COLO829 (cell line): Measurements from ENCODE around the gene SLC22A23.
"Not testable (repeated sequence)": the region's sequence is repeated elsewhere in the genome, so short reads cannot be mapped to it uniquely, and the experiment has no call there.

Source experiments
- DNase-seq: peaks from one replicate; pipeline ENCODE4 v3.0.0; 2012; ENCODE audit warnings: low spot score

The SLC22A23 gene

GRCh38 chr6:3384241-3385143 lies 72.4 kb downstream of the SLC22A23 start:
- no peak for DNase-seq

DNA sequence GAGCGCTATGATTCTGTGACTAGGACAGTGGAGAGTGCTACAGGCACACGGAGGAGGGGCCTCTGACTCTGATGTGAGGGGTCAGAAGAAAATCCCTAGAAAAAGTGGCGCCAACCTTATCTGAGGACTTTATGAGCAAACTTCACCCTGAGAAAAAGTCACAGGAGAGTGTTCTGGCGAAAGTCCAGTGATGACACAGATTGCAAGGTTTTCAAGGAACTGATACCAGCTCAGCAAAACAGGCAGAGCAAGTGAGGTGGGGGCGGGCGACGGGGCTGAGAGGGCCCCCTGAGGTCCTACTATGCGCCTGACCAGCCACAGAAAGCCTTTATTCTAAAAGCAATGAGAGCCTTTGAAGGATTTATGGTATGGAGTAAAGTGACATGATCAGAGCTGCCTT lies 73.3 kb downstream of the SLC22A23 start:
- no peak for DNase-seq

DNA sequence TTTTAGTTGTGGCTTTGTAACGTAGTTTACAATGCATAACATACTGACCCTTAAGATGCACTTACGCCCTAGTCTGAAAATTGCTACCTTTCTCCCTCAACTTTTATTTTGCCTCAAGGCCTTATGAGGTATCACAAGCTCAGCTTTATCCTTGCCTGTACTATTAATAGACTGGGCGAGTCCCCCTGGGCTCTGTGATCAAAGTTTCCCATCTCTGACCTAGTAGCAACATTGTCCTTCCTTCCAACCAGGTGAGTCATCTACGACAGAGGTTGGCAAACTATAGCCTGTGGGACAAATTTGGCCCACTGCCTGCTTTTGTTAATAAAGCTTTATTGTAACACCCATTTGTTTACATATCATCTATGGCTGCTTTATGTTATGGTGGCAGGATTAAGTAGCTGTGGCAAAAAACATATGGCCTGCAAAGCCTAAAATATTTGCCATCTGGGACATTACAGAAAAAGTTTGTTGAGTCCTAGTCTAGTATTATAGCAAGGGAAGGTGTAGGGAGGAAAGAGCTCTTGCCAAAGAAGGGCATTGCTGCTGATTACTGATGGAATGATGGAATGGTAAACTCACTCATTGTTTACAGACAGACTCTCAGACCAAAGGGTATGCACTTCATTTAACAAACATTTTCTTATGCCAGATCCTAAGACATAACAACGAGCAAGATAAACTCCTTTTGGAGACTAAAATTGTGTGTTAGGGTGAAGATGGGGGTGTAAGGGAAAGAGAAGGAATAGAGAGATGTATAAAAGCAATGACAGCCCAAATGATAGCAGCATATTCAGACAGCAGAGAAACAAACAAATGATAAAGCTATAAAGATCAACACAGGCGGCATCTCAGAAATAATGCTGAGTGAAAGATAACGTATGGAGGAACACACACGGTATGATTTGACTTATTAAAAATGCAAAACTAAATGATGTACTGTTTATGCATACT lies 74.2 kb downstream of the SLC22A23 start:
- DNase-seq: no peak

DNA sequence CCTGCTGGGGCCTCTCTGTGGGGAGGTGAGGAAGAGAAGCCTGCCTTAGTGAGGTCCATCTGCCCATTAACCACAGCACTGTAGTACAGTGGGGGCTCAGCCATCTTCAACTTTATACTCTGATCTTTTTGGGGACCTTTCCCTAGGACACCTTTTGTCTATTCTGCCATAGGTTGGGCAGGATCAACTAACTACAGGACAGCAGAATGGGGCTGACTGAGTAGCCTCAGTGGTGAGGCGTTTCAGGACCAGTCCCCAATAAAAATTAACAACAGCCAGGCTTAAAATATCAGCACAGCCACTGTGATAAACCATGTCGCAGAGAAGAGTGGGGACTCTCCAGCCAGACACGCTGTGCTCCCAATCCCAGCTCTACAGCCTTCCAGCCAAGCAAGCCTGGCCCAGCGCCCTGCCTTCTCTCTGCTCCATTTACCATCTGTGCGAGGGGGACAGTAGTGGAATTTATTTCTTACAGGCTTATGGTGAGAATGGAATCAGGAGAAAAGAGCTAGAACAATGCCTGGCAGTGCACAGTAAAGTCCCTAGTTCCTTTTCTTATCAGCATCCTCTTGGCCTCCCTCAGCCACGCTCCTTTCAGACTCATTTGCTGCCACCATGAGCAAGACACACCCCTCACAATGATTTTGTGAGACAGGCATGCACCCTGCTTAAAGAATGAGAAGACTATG lies 75.5 kb downstream of the SLC22A23 start:
- DNase-seq: no peak

DNA sequence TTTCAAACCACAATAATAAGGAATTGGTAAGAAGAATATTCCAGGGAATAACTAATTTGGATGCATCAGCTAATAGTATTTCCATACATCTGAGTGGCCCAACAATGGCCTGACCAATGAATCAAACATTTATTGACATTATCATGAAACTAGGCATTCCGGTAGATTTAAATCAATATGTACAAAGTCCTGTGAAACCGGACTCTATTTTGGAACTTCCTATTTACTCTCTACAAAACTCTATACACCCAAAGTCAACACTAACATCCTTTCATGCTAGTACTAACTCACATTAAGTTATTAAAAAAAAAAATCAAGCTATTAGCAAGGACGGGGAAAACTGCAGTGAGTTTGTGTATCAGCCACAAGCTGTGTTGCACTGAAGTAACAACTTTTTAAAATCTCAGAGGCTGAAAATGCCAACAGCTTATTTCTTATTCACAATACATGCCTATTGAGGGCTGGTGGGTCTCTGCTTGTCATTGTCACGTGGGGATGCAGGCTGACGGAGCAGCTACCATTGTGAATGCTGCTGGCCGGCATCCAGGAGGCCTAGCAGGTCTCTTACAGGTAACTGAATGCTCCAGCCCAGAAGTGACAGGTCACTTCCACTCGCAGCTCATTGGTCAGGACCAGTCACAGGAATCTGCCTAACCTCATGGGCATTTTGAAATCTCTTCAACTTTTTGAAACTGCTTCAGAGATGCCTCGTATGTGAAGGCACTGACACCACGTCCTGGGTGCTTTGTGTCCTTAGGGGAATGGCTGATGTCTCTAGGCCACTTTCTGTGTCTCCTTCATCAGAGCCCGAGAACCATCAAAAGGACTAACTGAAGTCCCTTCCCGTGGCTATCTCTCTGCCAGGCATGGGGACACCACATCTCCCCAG lies 76.3 kb downstream of the SLC22A23 start:
- DNase-seq: no peak

DNA sequence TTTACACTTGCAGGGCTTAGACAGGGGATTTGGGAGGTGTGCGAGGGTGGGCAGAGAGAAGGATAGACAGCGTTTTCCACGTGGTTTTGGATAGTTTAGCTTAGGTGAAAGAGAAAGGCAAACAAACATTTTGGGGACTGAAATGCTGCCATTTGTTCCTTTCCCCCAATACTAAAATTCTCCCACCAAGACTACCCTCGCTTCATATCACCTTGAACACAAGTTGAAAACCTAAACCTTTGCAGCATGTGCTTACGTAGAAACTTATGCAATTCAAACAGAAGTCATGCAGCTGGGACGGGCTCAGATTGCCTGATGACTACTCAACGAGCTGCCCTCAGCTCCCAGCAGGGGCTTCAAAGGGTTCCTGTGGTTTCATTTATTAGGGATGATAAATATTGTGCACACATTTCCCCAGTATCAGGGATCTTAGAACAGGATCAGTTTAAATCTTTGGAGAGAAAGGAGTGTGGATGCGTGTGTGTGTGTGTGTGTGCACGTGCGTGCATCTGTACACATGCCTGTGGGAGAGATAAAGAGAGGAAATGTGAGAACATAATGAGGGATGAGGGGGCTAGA lies 77.3 kb downstream of the SLC22A23 start:
- no peak for DNase-seq

DNA sequence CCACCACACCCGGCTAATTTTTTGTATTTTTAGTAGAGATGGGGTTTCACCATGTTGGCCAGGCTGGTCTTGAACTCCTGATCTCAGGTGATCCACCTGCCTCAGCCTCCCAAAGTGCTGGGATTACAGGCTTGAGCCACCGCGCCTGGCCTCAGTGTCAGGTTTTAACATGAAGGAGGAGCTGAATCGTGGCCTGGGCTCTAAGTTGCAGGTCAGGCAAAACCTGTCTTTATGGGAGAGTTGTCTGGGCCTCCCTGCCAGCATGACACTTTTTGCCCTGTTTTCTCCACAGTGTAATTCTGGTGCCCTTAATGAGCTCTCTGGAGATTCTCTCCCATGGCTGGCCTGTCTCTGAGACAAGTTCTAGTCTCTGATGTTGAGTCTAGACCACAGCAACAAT lies 78.0 kb downstream of the SLC22A23 start:
- DNase-seq: not testable (repeated sequence)

- not testable (repeated sequence) for DNase-seq
Observed at GRCh38 chr6:3378398-3378782, 78.5 kb downstream of the SLC22A23 start.

GRCh38 chr6:3377536-3378397 lies 79.1 kb downstream of the SLC22A23 start:
- DNase-seq: no peak

- DNase-seq: no peak
Observed at GRCh38 chr6:3376893-3377535, 79.8 kb downstream of the SLC22A23 start.

- DNase-seq: peak; percentile 68
Observed at GRCh38 chr6:3376064-3376463, 80.8 kb downstream of the SLC22A23 start.

DNA sequence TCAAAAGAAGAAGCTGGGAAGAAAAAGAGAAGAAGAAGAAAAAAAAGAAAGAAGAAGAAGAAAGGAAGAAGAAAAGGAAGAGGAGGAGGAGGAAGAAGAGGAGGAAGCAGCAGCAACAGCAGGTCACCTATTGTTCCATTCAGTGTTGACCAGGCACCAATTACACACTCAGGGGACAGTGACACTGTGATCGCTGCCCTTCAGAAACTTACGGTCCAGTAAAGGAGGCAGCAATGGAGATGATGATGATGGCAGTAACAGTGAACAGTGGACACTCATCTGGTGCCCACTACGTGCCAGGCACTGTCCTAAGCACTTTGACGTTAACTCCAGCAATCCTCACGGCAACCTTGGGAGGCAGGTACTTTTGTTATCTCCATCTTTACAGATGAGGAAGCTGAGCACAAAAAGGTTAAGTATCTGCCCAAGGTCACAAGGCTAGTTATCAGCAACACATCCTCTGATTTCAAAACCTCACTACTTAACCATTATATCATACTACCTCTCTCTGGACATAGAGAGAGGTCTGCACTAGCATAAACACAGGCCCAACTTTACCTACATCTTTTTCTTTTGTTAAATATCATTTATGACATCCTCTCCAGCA lies 83.2 kb downstream of the SLC22A23 start:
- DNase-seq: no peak

DNA sequence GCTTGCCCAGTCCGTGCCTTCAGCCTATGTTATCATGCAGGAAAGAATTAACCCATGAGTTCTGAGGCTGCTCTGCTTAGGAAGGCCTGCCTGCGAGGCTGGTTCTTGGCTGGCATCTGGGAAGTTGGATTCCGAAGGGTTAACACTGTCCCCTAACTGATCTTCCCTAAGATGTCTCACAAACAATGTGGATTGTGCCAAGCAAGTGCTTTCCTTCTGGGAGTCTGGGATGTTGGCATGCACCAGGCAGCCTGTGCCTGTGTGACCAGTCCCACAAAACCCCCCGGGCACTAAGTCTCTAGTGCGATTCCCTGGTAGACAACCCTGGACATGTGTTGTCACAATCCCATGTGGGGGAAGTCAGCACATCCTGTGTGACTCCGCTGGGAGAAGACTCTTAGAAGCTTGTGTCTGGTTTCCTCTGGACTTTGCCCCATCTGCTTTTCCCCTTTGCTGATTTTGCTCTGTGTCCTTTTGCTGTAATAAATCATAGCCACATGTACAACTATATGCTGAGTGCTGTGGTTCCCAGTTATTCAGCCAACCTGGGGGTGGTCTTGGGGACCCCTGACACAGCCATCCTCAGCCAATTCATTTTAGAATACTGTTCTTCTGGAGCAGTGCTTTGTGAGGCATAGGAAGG lies 83.8 kb downstream of the SLC22A23 start:
- DNase-seq: no peak

DNA sequence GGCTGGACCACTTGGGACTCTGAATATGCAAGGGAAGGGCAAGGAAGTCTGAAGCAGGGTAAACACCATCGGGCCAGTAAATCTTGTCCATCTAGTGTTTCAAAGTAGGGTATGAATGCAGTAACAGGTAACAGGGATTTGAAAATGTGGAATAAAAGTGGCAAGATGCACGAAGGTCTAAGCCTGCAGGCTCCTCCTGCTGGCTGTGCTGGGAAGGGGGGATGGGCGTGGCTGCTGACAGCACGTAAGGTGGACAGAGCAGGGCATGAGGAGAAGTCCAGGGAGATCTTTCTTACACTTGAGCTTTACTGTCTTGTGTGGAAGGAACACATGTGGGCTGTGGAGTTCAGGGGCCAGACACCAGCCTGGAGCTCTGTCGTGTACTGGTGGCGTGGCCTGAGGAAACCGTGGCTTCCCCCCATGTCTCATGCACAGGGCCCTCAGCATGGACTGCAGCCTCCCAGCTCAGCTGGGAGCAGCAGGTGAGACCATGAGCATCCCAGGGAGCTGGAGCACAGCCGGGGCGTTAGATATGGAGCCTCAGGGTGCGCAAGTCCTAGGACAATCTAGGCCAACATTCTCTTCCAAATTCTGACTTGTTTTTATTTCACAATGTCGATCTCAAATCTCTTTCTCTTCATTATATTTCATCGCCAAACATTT lies 84.5 kb downstream of the SLC22A23 start:
- DNase-seq: no peak

- DNase-seq: no peak
Observed at GRCh38 chr6:3371222-3371949, 85.5 kb downstream of the SLC22A23 start.

DNA sequence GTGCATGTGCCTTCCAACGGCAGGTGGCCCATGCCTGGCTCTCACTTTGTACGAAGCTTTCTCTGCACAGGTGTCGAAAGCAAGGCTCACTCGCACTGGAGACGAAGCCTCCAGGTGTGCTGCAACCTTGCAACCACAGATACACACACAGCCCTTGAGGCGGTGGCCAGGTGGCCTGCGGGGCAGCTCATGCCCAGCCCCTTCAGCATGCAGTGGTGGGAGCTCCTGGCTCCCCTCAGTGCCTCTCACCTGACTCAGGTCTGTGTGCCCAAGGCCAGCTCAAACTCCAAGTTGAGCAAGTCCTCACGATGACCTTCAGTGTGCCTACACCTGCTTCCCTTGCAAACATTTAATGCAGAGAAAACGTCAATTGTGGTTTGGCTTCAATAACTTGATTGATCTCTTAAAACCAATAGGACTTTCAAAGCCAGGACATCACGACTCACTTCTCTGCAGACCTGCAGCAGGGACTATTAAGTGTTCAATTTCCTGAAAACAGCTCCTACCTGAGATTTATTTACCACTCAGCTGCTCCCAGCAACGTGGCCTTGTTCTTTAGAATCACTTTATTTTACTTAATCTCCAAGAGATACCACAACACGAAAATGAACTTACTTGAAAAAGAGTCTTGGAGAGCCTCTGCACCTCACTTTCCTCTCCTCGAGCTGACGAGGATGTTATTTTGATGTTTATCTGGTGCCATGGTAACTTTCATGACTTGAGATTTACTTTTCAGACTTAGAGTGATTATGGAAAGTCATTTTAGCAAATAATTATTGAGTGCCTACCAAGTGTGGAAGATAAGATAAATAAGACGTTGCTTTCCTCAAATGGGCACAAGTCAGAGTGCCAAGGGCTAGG lies 86.3 kb downstream of the SLC22A23 start:
- no peak for DNase-seq
